ENCODE data around the gene PDE8B. TPM values are rescaled to one million over a fixed set of nuclear protein-coding genes. Genes with fewer than 3 reads are reported as not detected.

The PDE8B gene
- total and polyA plus RNA-seq, 2 experiments from 2014 or later: 0.45 to 0.91 TPM

DNA sequence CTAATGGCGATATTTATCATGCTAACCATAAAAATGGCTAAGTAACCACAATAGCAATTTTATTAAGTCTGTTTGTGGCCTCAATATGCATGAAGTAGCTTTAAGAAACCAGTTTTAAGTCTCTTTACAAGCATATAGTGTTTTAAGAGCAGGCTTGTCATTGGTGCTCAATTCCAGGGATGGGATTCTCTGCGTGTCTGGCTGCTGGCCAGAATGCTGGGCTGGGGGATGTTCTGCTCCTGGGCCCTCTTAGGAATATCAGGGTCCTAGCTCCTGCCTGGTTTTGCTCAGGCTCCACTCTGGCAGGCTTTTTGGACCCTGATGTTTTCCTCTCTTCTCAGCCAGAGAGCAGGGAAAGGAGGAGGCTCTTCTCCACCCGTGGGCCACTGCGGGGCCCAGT lies 127.2 kb downstream of the PDE8B start:
- DNase-seq (ENCODE audit: low spot score) (peak; percentile 27), ATAC-seq (peak; percentile 85)
- peaks cover 32% of the 10 kb centered on the region for H3K4me1 Mint-ChIP-seq
- H3K4me3 Mint-ChIP-seq: no peak overlapping the region
- no peaks in the 10 kb centered on the region for H3K36me3 Mint-ChIP-seq (ENCODE audit: low read depth)
- Histone ChIP-seq H3K79me2 (replicated peaks; ENCODE audit: insufficient read depth) (no peaks in the 10 kb centered on the region), H3K4me1 (ENCODE audit: insufficient read depth) (peaks cover 16% of the 10 kb centered on the region), H3K27ac (ENCODE audit: low read depth) (no peak overlapping the region), H3K27me3 (ENCODE audit: insufficient read depth) (no peaks in the 10 kb centered on the region), H3K9me2 (ENCODE audit: insufficient read depth) (0 out of 2 replicates have a peak, but pooled peaks cover 8% of the 10 kb centered on the region), H4K20me1 (replicated peaks; ENCODE audit: insufficient read depth) (no peaks in the 10 kb centered on the region), H2AFZ (0 out of 2 replicates have a peak overlapping the region, but pooled peaks have one; percentile 4), H3K4me2 (no peak overlapping the region), H3K4me3 (no peak overlapping the region), H3K36me3 (ENCODE audit: insufficient read depth) (no peaks in the 10 kb centered on the region), H3F3A (replicated peaks; ENCODE audit: low read depth) (no peaks in the 10 kb centered on the region)
- H3K27ac Mint-ChIP-seq: no peak overlapping the region
- peaks cover 1% of the 10 kb centered on the region for H3K27me3 Mint-ChIP-seq (ENCODE audit: insufficient read depth, low read depth, poor library complexity)
- H3K9me3 Mint-ChIP-seq: no peaks in the 10 kb centered on the region
- TF ChIP-seq ZNF114 (CRISPR knock-in tag; IDR thresholded peaks at IDR 0.05) (no peak), ZNF331 (CRISPR knock-in tag; IDR thresholded peaks at IDR 0.05; ENCODE audit: low read depth) (no peak), JUNB (IDR thresholded peaks at IDR 0.05; ENCODE audit: unreplicated experiment) (no peak), POLR2AphosphoS5 (IDR thresholded peaks at IDR 0.05; ENCODE audit: low read depth) (no peak), EZH2 (IDR thresholded peaks at IDR 0.05; ENCODE audit: low read depth, unreplicated experiment) (no peak), EZH2phosphoT487 (IDR thresholded peaks at IDR 0.05; ENCODE audit: unreplicated experiment) (no peak), CREB1 (CRISPR knock-in tag; IDR thresholded peaks at IDR 0.05; ENCODE audit: low read depth) (no peak)
- TF ChIP-seq, protein P1, sequence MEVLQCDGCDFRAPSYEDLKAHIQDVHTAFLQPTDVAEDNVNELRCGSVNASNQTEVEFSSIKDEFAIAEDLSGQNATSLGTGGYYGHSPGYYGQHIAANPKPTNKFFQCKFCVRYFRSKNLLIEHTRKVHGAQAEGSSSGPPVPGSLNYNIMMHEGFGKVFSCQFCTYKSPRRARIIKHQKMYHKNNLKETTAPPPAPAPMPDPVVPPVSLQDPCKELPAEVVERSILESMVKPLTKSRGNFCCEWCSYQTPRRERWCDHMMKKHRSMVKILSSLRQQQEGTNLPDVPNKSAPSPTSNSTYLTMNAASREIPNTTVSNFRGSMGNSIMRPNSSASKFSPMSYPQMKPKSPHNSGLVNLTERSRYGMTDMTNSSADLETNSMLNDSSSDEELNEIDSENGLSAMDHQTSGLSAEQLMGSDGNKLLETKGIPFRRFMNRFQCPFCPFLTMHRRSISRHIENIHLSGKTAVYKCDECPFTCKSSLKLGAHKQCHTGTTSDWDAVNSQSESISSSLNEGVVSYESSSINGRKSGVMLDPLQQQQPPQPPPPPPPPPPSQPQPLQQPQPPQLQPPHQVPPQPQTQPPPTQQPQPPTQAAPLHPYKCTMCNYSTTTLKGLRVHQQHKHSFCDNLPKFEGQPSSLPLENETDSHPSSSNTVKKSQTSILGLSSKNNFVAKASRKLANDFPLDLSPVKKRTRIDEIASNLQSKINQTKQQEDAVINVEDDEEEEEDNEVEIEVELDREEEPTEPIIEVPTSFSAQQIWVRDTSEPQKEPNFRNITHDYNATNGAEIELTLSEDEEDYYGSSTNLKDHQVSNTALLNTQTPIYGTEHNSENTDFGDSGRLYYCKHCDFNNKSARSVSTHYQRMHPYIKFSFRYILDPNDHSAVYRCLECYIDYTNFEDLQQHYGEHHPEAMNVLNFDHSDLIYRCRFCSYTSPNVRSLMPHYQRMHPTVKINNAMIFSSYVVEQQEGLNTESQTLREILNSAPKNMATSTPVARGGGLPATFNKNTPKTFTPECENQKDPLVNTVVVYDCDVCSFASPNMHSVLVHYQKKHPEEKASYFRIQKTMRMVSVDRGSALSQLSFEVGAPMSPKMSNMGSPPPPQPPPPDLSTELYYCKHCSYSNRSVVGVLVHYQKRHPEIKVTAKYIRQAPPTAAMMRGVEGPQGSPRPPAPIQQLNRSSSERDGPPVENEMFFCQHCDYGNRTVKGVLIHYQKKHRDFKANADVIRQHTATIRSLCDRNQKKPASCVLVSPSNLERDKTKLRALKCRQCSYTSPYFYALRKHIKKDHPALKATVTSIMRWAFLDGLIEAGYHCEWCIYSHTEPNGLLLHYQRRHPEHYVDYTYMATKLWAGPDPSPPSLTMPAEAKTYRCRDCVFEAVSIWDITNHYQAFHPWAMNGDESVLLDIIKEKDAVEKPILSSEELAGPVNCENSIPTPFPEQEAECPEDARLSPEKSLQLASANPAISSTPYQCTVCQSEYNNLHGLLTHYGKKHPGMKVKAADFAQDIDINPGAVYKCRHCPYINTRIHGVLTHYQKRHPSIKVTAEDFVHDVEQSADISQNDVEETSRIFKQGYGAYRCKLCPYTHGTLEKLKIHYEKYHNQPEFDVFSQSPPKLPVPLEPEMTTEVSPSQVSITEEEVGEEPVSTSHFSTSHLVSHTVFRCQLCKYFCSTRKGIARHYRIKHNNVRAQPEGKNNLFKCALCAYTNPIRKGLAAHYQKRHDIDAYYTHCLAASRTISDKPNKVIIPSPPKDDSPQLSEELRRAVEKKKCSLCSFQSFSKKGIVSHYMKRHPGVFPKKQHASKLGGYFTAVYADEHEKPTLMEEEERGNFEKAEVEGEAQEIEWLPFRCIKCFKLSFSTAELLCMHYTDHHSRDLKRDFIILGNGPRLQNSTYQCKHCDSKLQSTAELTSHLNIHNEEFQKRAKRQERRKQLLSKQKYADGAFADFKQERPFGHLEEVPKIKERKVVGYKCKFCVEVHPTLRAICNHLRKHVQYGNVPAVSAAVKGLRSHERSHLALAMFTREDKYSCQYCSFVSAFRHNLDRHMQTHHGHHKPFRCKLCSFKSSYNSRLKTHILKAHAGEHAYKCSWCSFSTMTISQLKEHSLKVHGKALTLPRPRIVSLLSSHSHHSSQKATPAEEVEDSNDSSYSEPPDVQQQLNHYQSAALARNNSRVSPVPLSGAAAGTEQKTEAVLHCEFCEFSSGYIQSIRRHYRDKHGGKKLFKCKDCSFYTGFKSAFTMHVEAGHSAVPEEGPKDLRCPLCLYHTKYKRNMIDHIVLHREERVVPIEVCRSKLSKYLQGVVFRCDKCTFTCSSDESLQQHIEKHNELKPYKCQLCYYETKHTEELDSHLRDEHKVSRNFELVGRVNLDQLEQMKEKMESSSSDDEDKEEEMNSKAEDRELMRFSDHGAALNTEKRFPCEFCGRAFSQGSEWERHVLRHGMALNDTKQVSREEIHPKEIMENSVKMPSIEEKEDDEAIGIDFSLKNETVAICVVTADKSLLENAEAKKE (CRISPR knock-in tag; IDR thresholded peaks at IDR 0.05): no peak
- TF ChIP-seq, protein P2, sequence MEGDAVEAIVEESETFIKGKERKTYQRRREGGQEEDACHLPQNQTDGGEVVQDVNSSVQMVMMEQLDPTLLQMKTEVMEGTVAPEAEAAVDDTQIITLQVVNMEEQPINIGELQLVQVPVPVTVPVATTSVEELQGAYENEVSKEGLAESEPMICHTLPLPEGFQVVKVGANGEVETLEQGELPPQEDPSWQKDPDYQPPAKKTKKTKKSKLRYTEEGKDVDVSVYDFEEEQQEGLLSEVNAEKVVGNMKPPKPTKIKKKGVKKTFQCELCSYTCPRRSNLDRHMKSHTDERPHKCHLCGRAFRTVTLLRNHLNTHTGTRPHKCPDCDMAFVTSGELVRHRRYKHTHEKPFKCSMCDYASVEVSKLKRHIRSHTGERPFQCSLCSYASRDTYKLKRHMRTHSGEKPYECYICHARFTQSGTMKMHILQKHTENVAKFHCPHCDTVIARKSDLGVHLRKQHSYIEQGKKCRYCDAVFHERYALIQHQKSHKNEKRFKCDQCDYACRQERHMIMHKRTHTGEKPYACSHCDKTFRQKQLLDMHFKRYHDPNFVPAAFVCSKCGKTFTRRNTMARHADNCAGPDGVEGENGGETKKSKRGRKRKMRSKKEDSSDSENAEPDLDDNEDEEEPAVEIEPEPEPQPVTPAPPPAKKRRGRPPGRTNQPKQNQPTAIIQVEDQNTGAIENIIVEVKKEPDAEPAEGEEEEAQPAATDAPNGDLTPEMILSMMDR (conservative IDR thresholded peaks at IDR 0.05; ENCODE audit: low read depth in 2 of 2): no peak
- TF ChIP-seq, protein P3, sequence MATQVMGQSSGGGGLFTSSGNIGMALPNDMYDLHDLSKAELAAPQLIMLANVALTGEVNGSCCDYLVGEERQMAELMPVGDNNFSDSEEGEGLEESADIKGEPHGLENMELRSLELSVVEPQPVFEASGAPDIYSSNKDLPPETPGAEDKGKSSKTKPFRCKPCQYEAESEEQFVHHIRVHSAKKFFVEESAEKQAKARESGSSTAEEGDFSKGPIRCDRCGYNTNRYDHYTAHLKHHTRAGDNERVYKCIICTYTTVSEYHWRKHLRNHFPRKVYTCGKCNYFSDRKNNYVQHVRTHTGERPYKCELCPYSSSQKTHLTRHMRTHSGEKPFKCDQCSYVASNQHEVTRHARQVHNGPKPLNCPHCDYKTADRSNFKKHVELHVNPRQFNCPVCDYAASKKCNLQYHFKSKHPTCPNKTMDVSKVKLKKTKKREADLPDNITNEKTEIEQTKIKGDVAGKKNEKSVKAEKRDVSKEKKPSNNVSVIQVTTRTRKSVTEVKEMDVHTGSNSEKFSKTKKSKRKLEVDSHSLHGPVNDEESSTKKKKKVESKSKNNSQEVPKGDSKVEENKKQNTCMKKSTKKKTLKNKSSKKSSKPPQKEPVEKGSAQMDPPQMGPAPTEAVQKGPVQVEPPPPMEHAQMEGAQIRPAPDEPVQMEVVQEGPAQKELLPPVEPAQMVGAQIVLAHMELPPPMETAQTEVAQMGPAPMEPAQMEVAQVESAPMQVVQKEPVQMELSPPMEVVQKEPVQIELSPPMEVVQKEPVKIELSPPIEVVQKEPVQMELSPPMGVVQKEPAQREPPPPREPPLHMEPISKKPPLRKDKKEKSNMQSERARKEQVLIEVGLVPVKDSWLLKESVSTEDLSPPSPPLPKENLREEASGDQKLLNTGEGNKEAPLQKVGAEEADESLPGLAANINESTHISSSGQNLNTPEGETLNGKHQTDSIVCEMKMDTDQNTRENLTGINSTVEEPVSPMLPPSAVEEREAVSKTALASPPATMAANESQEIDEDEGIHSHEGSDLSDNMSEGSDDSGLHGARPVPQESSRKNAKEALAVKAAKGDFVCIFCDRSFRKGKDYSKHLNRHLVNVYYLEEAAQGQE (IDR thresholded peaks at IDR 0.05; ENCODE audit: unreplicated experiment): no peak

Data from GM23338 (cell line).